ENCODE data around the gene SENP3.

The SENP3 gene

GRCh38 chr17:7561589-7562207, at the start of gene SENP3:
SENP3 (plus strand) TSS chr17:7561919; CDS start chr17:7563077, 1,158 bp downstream.
- peak; percentile 88 for DNase-seq (ENCODE audit: low spot score)

- no peak for DNase-seq (ENCODE audit: low spot score)
Measured at GRCh38 chr17:7512105-7512504, 49.6 kb upstream of the SENP3 start.

GRCh38 chr17:7512824-7513540, 48.7 kb upstream of the SENP3 start:
- DNase-seq (ENCODE audit: low spot score) = no peak

GRCh38 chr17:7513850-7514419, 47.8 kb upstream of the SENP3 start:
- DNase-seq (ENCODE audit: low spot score) = no peak

GRCh38 chr17:7515911-7516610, 45.7 kb upstream of the SENP3 start:
- no peak for DNase-seq (ENCODE audit: low spot score)

- no peak for DNase-seq (ENCODE audit: low spot score)
Measured at GRCh38 chr17:7523033-7523432, 38.7 kb upstream of the SENP3 start.

- no peak for DNase-seq (ENCODE audit: low spot score)
Measured at GRCh38 chr17:7528842-7529241, 32.9 kb upstream of the SENP3 start.

- DNase-seq (ENCODE audit: low spot score) = no peak
Measured at GRCh38 chr17:7530023-7530900, 31.5 kb upstream of the SENP3 start.

GRCh38 chr17:7538050-7538449, 23.7 kb upstream of the SENP3 start:
- DNase-seq (ENCODE audit: low spot score) = no peak

- no peak for DNase-seq (ENCODE audit: low spot score)
Measured at GRCh38 chr17:7538891-7539545, 22.7 kb upstream of the SENP3 start.

- no peak for DNase-seq (ENCODE audit: low spot score)
Measured at GRCh38 chr17:7541074-7541621, 20.6 kb upstream of the SENP3 start.

GRCh38 chr17:7544911-7545310, 16.8 kb upstream of the SENP3 start:
- DNase-seq (ENCODE audit: low spot score) = no peak

- DNase-seq (ENCODE audit: low spot score) = peak; percentile 63
Measured at GRCh38 chr17:7548585-7549400, 12.9 kb upstream of the SENP3 start, which contains the start of gene TNFSF12. TNFSF12 (plus strand) TSS chr17:7549058; CDS start chr17:7549154, 96 bp downstream.

GRCh38 chr17:7549401-7550055, 12.2 kb upstream of the SENP3 start:
- no peak for DNase-seq (ENCODE audit: low spot score)

- no peak for DNase-seq (ENCODE audit: low spot score)
Measured at GRCh38 chr17:7550344-7550743, 11.4 kb upstream of the SENP3 start.

- DNase-seq (ENCODE audit: low spot score) = no peak
Measured at GRCh38 chr17:7551396-7551795, 10.3 kb upstream of the SENP3 start.

- DNase-seq (ENCODE audit: low spot score) = peak; percentile 62
Measured at GRCh38 chr17:7552621-7553051, 9.1 kb upstream of the SENP3 start.

GRCh38 chr17:7553356-7553755, 8.4 kb upstream of the SENP3 start:
- no peak for DNase-seq (ENCODE audit: low spot score)

- DNase-seq (ENCODE audit: low spot score) = no peak
Measured at GRCh38 chr17:7555320-7555948, 6.3 kb upstream of the SENP3 start.
